ENCODE measurements around the gene ACTN1. TPM values are rescaled to one million over a fixed set of nuclear protein-coding genes. Genes with fewer than 3 reads are reported as not detected.

The ACTN1 gene
- total RNA-seq, 4 donors from 2014 or later, result 31.9 to 111 (median 76.1) TPM

- 42 to 47% methylated on average over 5 of the region's 5 CpGs for WGBS, 2 donors
- intact Hi-C loops (cut with DNase I; ENCODE audit: low total_unique reads), result no loop called here
- DNase-seq (ENCODE audit: low spot score in 2 of 2), result no peak
- H3K4me3 ChIP-seq (ENCODE audit: low read depth, poor library complexity, severe bottlenecking), result no peak overlapping the region
- no peak for TF ChIP-seq POLR2A (IDR thresholded peaks at IDR 0.05)
These were observed 105.7 kb downstream of the ACTN1 start for GRCh38 chr14:68873376-68873775.

- TF ChIP-seq CTCF (IDR thresholded peaks at IDR 0.05) (no peak), POLR2A (IDR thresholded peaks at IDR 0.05) (no peak)
- intact Hi-C loops (cut with DNase I; ENCODE audit: low total_unique reads), result no loop called here
- 98 to 100% methylated on average over 2 of the region's 2 CpGs for WGBS, 2 donors
These were observed 107.7 kb downstream of the ACTN1 start for GRCh38 chr14:68871392-68871791.

GRCh38 chr14:68866991-68867533, 112.0 kb downstream of the ACTN1 start:
- DNase-seq (ENCODE audit: low spot score in 2 of 2), result no peak
- no peak overlapping the region for H3K4me3 ChIP-seq (ENCODE audit: low read depth, poor library complexity, severe bottlenecking)
- no peak for TF ChIP-seq CTCF (IDR thresholded peaks at IDR 0.05)
- no peak for TF ChIP-seq POLR2A (IDR thresholded peaks at IDR 0.05)
- intact Hi-C loops (cut with DNase I; ENCODE audit: low total_unique reads), result no loop called here

More at GRCh38 chr14:68871392-68871791, 107.7 kb downstream of the ACTN1 start:
- no peak overlapping the region for H3K4me3 ChIP-seq (ENCODE audit: low read depth, poor library complexity, severe bottlenecking)
- DNase-seq (ENCODE audit: low spot score in 2 of 2), result no peak

- intact Hi-C loops (cut with DNase I; ENCODE audit: low total_unique reads), result no loop called here
- no peak for DNase-seq (ENCODE audit: low spot score in 2 of 2)
- no peak for TF ChIP-seq POLR2A (IDR thresholded peaks at IDR 0.05)
- TF ChIP-seq CTCF (IDR thresholded peaks at IDR 0.05), result no peak
- no peak overlapping the region for H3K4me3 ChIP-seq (ENCODE audit: low read depth, poor library complexity, severe bottlenecking)
- WGBS, 2 donors, result 92 to 97% methylated on average over 2 of the region's 2 CpGs
These were observed 113.6 kb downstream of the ACTN1 start for GRCh38 chr14:68865542-68865941.

GRCh38 chr14:68864361-68864750, 114.7 kb downstream of the ACTN1 start:
- TF ChIP-seq CTCF (IDR thresholded peaks at IDR 0.05), result no peak
- TF ChIP-seq POLR2A (IDR thresholded peaks at IDR 0.05), result no peak
- no peak for DNase-seq (ENCODE audit: low spot score in 2 of 2)
- WGBS, 2 donors, result 75 to 76% methylated on average over 6 of the region's 6 CpGs
- H3K4me3 ChIP-seq (ENCODE audit: low read depth, poor library complexity, severe bottlenecking), result no peak overlapping the region
- intact Hi-C loops (cut with DNase I; ENCODE audit: low total_unique reads), result loop anchor here (5.0 kb wide), 1 partner anchor 243 kb away; no protein-coding TSS in a partner anchor

- intact Hi-C loops (cut with DNase I; ENCODE audit: low total_unique reads), result loop anchor here (5.0 kb wide), 1 partner anchor 244 kb away; no protein-coding TSS in a partner anchor
- H3K4me3 ChIP-seq (ENCODE audit: low read depth, poor library complexity, severe bottlenecking), result no peak overlapping the region
- 73 to 90% methylated on average over 13 of the region's 13 CpGs for WGBS, 2 donors
- no peak for TF ChIP-seq POLR2A (IDR thresholded peaks at IDR 0.05)
- TF ChIP-seq CTCF (IDR thresholded peaks at IDR 0.05), result no peak
- DNase-seq (ENCODE audit: low spot score in 2 of 2), result peak in 1 of 2 donors; percentile 83
These were observed 115.3 kb downstream of the ACTN1 start for GRCh38 chr14:68863610-68864360.

Measured in lower leg skin (tissue), 4 donors.